ENCODE data around the gene POLA1.

POLA1 gene

GRCh38 chrX:25034889-25035288 is 341.2 kb downstream of the POLA1 start:
- DNase-seq: no peak

DNA sequence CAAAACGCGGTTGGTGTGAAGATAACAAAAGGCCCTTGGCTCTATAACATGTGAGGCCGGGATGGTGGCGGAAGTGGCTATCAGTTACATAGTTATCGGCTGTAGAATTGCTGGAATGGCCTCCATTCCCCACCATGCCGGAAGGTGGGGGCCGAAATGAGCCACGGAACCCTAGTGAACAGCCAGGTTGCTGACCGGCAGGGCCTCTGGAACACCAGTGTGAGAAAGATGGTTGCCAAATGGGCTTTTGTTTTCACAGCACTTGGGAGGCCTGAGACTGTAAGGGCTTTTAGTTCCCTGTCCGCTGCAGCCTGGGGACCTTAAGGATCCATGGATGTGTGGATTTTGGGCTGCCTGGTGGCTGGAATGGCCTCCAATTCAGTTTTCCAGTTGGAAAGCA is 345.3 kb downstream of the POLA1 start:
- no peak for DNase-seq

DNA sequence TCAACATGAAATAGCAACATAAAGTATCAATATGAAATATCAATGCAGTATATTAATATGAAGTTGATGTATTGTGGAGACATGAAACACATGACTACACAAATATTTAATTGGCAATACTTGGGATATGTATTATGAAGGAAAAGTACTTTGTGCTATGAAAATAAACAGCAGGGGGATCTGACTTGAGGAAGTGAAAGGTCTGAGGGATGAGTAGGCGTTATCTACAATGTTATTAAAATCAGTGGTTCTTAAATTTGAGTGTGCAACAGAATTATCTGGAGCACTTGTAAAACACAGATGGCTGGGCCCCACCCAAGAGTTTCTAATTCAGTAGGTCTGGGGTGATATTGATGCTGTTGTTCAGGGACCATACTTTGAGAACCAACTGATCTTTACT is 349.5 kb downstream of the POLA1 start:
- DNase-seq: no peak
